ENCODE measurements around the gene C6orf62.
A peak's percentile ranks its signal among the peaks of the same experiment; 100 is the strongest.
"Not testable (repeated sequence)": the region's sequence is repeated elsewhere in the genome, so short reads cannot be mapped to it uniquely, and the experiment has no call there.

Gene C6orf62

GRCh38 chr6:24668066-24668996 is 50.6 kb downstream of the C6orf62 start:
- not testable (repeated sequence) for DNase-seq (ENCODE audit: low spot score)

GRCh38 chr6:24667378-24667803 is 51.6 kb downstream of the C6orf62 start:
- no peak for DNase-seq (ENCODE audit: low spot score)

DNA sequence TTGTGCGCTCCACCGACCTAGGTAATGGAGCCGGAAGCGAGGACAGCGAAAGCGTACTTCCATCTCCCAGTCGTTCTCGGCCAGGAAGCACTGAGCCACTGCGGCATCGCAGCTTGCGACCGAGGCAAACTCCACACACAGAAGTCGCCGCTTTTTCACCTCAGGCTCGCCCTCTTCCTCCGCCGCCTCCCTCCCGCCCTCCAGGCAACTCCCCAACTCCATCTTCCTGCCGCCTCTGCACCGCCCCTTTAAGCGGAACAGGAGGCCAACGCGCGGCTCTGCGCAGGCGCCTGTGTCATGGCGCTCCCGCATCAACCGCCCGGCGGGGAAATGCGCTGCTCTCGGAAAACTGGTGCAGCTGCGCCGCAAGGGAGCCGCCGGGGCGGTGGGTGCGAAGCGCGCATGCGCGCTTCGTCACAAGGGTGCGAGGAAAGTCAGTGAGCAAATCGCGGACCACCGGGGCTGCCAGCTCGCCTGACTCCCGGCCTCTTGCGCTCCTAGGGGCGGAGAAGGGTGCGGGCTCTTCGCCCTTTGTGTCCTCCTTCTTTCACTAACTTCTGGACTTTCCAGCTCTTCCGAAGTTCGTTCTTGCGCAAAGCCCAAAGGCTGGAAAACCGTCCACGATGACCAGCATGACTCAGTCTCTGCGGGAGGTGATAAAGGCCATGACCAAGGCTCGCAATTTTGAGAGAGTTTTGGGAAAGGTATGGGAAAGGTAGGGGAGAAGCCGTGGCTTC is 52.1 kb downstream of the C6orf62 start, which contains the start of the genes ACOT13 and TDP2:
Gene ACOT13, plus strand, starts transcription at position 437 of the 737 bp plus-strand sequence. Its CDS starts 187 bp downstream, at position 624.
Gene TDP2, minus strand, starts transcription at position 259 of the 737 bp plus-strand sequence. Its CDS starts 37 bp downstream, at position 222.
- DNase-seq (ENCODE audit: low spot score), result peak; percentile 96

DNA sequence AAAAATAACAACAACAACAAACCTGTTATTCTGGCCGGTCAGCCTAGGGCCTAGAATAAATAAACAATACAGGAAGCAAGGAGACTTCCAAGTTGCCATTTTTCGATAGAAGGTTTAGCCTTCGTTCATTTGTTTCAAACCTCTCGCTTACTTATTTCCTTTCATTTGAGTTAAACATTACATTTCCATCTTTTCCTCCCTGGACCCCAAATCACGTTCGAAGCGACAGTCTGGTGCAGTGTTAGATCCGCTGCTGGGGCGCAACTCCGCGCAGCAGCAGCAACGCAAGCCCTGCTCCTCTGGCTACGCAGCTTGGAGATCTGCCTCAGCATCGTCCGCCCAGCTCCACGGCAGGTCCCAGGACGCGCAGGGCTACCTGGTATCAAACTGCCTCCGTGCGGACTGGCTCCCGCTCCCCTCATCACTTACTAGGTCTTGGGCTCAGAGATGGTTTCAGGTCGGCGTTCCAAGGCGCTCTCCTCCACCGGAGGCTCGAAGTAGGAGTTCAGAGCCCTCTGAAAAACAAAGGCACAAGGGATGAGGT is 52.8 kb downstream of the C6orf62 start:
- peak; percentile 49 for DNase-seq (ENCODE audit: low spot score)

GRCh38 chr6:24664046-24664987 is 54.6 kb downstream of the C6orf62 start:
- DNase-seq (ENCODE audit: low spot score), result no peak

GRCh38 chr6:24663189-24663588 is 55.8 kb downstream of the C6orf62 start:
- DNase-seq (ENCODE audit: low spot score), result no peak

GRCh38 chr6:24662236-24662635 is 56.7 kb downstream of the C6orf62 start:
- no peak for DNase-seq (ENCODE audit: low spot score)

DNA sequence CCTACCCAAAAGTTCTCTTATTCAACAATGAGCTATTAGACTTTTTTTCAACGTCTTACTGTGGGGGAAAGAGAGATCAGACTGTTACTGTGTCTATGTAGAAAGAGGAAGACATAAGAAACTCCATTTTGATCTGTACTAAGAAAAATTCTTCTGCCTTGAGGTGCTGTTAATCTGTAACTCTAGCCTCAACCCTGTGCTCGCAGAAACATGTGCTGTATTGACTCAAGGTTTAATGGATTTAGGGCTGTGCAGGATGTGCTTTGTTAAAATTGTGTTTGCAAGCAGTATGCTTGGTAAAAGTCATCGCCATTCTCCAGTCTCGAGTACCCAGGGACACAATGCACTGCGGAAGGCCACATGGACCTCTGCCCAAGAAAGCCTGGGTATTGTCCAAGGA is 57.2 kb downstream of the C6orf62 start:
- not testable (repeated sequence) for DNase-seq (ENCODE audit: low spot score)

GRCh38 chr6:24660105-24660504 is 58.8 kb downstream of the C6orf62 start:
- DNase-seq (ENCODE audit: low spot score), result no peak

- DNase-seq (ENCODE audit: low spot score), result no peak
Observed at GRCh38 chr6:24659561-24659960, 59.4 kb downstream of the C6orf62 start.

DNA sequence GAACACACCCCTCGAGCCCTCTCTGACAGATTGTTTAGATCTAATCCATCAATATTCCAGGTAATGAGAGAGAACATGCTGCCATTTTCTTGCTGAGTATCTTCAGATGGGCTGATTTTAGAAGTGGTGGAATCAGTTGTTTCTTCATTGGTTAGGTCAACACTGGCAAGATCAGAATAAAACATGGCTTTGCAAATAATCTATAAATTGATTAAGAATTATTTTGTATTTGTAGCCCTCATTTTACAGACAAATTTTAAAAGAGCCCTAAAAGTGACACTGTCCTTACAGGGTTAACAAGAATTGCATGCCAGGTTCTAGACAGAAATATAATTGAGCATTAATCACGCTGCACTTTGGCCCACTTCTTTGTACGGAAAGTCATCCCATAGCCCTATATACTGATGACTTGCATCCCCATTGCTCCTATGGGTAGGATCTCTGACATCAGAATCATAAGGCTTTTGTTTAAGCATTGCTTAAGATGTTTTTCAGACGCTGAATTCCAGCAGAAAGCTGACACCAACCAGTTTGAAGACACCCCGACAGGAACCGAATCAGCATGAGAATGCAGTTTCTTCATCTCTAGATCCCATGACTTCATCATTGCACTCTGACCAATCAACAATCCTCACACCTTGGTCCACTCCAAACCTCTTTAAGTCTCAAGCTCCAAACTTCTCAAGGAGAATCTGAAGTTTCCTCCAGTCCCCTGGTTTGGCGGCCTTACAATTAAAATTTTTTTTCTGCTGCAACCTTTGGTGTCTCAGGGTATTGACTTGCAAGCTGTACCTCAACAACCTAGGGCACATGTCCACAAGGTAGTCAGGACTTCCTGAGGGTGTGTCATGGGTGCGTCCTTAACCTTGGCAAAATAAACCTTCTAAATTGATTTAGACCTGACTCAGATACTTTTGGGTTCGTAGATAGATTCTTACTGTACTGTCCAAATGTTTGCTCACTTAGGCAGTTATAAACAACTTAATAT is 60.1 kb downstream of the C6orf62 start:
- peak; percentile 14 for DNase-seq (ENCODE audit: low spot score)

- no peak for DNase-seq (ENCODE audit: low spot score)
Observed at GRCh38 chr6:24655215-24655614, 63.7 kb downstream of the C6orf62 start.

All from iPS-NIHi11 (cell line).